Mesothelial cell of epicardium (in vitro differentiated cells): Measurements from ENCODE around the gene SDC3. TPM values are rescaled to one million over a fixed set of nuclear protein-coding genes. Genes with fewer than 3 reads are reported as not detected.

Experiments used
- DNase-seq, 2 experiments: peaks; one replicate each; pipeline ENCODE4 v3.0.0; 2021; ENCODE audit warnings: low spot score in 2 of 2; ENCODE audit not compliant: unreplicated experiment in 2 of 2
- H3K27ac Mint-ChIP-seq: 2 replicates; pipeline ENCODE4 v1.8.0; 2021; ENCODE audit warnings: mixed read lengths
- H3K27me3 Mint-ChIP-seq: 2 replicates; pipeline ENCODE4 v1.8.0; 2021; ENCODE audit warnings: low read depth, mixed read lengths
- H3K36me3 Mint-ChIP-seq: 2 replicates; pipeline ENCODE4 v1.8.0; 2021; ENCODE audit warnings: mixed read lengths
- H3K4me1 Mint-ChIP-seq: 2 replicates; pipeline ENCODE4 v1.8.0; 2021; ENCODE audit warnings: mixed read lengths
- H3K4me3 Mint-ChIP-seq: 2 replicates; pipeline ENCODE4 v1.8.0; 2021; ENCODE audit warnings: mild to moderate bottlenecking, moderate library complexity, mixed read lengths
- H3K9me3 Mint-ChIP-seq: 2 replicates; pipeline ENCODE4 v1.8.0; 2021; ENCODE audit warnings: mixed read lengths
- total RNA-seq: library from RNA; stranded (reverse); gene quantifications from 3 replicates; pipeline ENCODE4 v1.2.1, GENCODE V29; 2021
- TF ChIP-seq, protein P1 (sequence below): fragments of 200-600 bp; sonication (generic); IDR thresholded peaks from one replicate; pipeline ENCODE4 v1.5.0; 2021; ENCODE audit warnings: antibody characterized with exemption; ENCODE audit not compliant: unreplicated experiment

The SDC3 gene
- total RNA-seq, 1 donor from 2014 or later, result 46.7 TPM

GRCh38 chr1:30884723-30885122, 23.8 kb downstream of the SDC3 start:
- no peaks in the 10 kb centered on the region for H3K36me3 Mint-ChIP-seq
- no peak for DNase-seq
- no peaks in the 10 kb centered on the region for H3K9me3 Mint-ChIP-seq
- TF ChIP-seq, protein P1, sequence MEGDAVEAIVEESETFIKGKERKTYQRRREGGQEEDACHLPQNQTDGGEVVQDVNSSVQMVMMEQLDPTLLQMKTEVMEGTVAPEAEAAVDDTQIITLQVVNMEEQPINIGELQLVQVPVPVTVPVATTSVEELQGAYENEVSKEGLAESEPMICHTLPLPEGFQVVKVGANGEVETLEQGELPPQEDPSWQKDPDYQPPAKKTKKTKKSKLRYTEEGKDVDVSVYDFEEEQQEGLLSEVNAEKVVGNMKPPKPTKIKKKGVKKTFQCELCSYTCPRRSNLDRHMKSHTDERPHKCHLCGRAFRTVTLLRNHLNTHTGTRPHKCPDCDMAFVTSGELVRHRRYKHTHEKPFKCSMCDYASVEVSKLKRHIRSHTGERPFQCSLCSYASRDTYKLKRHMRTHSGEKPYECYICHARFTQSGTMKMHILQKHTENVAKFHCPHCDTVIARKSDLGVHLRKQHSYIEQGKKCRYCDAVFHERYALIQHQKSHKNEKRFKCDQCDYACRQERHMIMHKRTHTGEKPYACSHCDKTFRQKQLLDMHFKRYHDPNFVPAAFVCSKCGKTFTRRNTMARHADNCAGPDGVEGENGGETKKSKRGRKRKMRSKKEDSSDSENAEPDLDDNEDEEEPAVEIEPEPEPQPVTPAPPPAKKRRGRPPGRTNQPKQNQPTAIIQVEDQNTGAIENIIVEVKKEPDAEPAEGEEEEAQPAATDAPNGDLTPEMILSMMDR, result no peak
- no peaks in the 10 kb centered on the region for H3K27me3 Mint-ChIP-seq
- no peak overlapping the region for H3K27ac Mint-ChIP-seq
- no peak overlapping the region for H3K4me3 Mint-ChIP-seq
- H3K4me1 Mint-ChIP-seq, result peaks cover 37% of the 10 kb centered on the region

DNA sequence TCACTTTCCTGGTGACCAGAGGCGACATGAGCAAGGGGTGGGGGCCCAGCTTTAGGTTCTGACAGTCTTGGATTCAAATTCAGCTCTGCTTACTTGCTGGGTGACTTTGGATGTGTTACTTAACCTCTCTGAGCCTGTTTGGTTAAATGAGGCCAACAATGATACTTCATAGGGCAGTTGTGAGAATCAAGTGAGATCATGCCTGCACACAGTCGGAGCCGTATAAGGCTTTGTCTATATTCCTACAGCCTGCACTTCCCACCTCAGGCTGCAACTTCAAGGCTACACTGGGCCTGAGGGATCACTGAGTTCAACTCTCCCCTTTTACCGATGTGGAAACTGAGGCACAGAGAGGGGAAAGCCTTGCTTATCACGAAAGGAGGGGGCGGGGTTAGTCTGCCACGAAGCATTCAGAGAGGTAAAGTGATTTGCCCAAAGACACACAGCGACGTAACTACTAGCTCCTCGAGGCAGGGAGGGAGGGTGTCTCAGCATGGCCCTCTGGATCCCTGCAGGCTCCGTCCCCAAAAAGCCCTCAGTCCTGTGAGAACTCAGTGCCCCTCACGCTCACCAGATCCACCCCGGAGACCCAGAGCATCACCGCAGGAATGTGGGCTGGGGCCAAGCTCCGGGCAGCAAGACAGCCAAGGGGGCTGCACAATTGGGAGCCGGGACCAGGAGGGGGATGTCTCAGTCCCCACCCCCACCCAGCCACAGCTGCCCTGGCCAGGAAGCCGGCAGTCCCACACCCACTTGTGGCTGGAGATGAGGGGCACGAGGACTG, 25.0 kb downstream of the SDC3 start:
- no peaks in the 10 kb centered on the region for H3K27me3 Mint-ChIP-seq
- TF ChIP-seq, protein P1, result no peak
- no peak overlapping the region for H3K4me3 Mint-ChIP-seq
- no peaks in the 10 kb centered on the region for H3K36me3 Mint-ChIP-seq
- no peak for DNase-seq
- no peaks in the 10 kb centered on the region for H3K9me3 Mint-ChIP-seq
- H3K27ac Mint-ChIP-seq, result no peak overlapping the region
- peaks cover 46% of the 10 kb centered on the region for H3K4me1 Mint-ChIP-seq

DNA sequence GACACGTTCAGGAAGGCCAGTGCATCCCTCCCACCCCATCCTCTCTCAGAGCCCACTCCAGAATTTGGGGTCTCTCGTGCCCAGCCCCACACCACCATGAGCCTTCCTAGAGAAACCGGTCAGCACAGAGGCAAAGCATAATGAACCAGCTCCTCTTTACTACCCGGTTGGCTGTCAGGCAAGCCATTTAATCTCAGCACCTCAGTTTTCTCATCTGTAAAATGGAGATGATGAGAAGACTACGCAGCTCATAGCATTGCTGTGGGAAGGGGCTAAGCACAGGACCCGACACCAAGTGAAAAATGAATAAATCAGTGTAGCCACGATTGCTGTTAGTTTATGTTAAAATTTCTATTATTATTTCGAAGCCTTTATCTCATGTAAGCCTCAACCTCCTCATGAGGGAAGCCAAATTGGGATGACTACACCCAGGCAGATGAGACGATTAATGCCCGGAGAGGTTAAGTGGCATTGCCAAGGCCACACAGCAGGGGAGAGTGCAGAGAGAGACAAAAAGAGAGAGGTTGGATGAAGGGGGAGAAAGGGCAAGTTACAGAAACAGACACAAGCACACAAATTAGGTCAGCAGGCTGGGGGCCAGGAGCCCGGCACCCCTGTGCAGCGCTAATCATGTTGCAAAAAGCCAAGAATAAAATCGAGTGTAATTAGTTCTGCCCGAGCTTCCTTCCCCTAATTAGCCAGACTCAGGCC, 25.7 kb downstream of the SDC3 start:
- H3K9me3 Mint-ChIP-seq, result no peaks in the 10 kb centered on the region
- H3K4me3 Mint-ChIP-seq, result no peak overlapping the region
- TF ChIP-seq, protein P1, result no peak
- H3K4me1 Mint-ChIP-seq, result peaks cover 39% of the 10 kb centered on the region
- H3K36me3 Mint-ChIP-seq, result no peaks in the 10 kb centered on the region
- H3K27me3 Mint-ChIP-seq, result no peaks in the 10 kb centered on the region
- DNase-seq, result no peak
- H3K27ac Mint-ChIP-seq, result no peak overlapping the region

GRCh38 chr1:30881319-30882181, 27.0 kb downstream of the SDC3 start:
- Mint-ChIP-seq H3K27ac (no peak overlapping the region), H3K9me3 (no peaks in the 10 kb centered on the region), H3K36me3 (no peaks in the 10 kb centered on the region), H3K4me1 (peaks cover 36% of the 10 kb centered on the region), H3K27me3 (no peaks in the 10 kb centered on the region), H3K4me3 (no peak overlapping the region)
- TF ChIP-seq, protein P1, result no peak
- DNase-seq, result no peak

DNA sequence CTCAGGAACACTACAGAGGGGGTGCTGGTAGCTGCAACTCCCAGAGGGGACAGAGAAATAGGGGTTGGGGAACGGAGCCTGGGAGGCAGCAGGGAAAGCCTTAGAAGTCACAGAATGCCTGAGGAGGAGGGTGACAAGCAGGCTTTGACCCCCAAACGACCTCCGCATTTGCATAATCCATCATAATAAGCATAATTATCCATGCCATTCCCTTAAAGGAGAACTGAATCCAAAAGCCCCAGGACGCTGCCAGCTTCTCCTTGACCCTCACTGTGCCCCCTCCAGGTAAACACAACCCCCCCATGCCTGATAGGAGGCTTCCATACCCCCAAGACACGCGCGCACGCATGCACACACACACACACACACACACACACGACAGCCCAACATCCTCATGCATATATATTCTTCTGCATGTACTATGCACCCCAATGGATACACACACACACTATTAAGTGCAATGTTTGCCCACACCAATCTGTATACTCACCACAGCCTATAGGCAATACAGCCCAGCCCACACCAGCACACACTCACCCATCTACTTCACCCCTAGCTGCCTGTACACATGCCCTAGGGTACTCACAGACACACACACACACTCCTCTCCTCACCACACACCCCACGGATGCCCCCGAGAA, 27.8 kb downstream of the SDC3 start:
- no peaks in the 10 kb centered on the region for H3K36me3 Mint-ChIP-seq
- H3K9me3 Mint-ChIP-seq, result no peaks in the 10 kb centered on the region
- H3K27ac Mint-ChIP-seq, result no peak overlapping the region
- H3K27me3 Mint-ChIP-seq, result no peaks in the 10 kb centered on the region
- DNase-seq, result no peak
- TF ChIP-seq, protein P1, result no peak
- no peak overlapping the region for H3K4me3 Mint-ChIP-seq
- peaks cover 32% of the 10 kb centered on the region for H3K4me1 Mint-ChIP-seq
